ENCODE data around the gene CFAP97D1.
A peak's percentile ranks its signal among the peaks of the same experiment; 100 is the strongest.

The CFAP97D1 gene

GRCh38 chr17:43830510-43831140, 50.4 kb downstream of the CFAP97D1 start:
- peaks cover 25% of the 10 kb centered on the region for H3K27me3 ChIP-seq (ENCODE audit: insufficient read depth, poor library complexity, severe bottlenecking)
- no peak for TF ChIP-seq CTCF (IDR thresholded peaks at IDR 0.05; ENCODE audit: insufficient read depth, low read length)
- TF ChIP-seq GABPA (IDR thresholded peaks at IDR 0.05; ENCODE audit: low read depth) = no peak
- TF ChIP-seq SPI1 (IDR thresholded peaks at IDR 0.05; ENCODE audit: borderline replicate concordance, low read depth) = no peak
- no peak for TF ChIP-seq POLR2AphosphoS5 (IDR thresholded peaks at IDR 0.05; ENCODE audit: low read depth)
- TF ChIP-seq REST (IDR thresholded peaks at IDR 0.05; ENCODE audit: insufficient replicate concordance, low read depth) = no peak
- H3K27ac ChIP-seq (replicated peaks) = no peak overlapping the region
- DNase-seq (ENCODE audit: low read depth in 1 of 2, low spot score in 1 of 2) = no peak
- no peak overlapping the region for H3K4me3 ChIP-seq (replicated peaks; ENCODE audit: insufficient read depth, low read length)

- TF ChIP-seq REST (IDR thresholded peaks at IDR 0.05; ENCODE audit: insufficient replicate concordance, low read depth) (no peak), POLR2AphosphoS5 (IDR thresholded peaks at IDR 0.05; ENCODE audit: low read depth) (no peak), CTCF (IDR thresholded peaks at IDR 0.05; ENCODE audit: insufficient read depth, low read length) (no peak), GABPA (IDR thresholded peaks at IDR 0.05; ENCODE audit: low read depth) (no peak), SPI1 (IDR thresholded peaks at IDR 0.05; ENCODE audit: borderline replicate concordance, low read depth) (no peak)
- H3K27ac ChIP-seq (replicated peaks) = no peak overlapping the region
- H3K27me3 ChIP-seq (ENCODE audit: insufficient read depth, poor library complexity, severe bottlenecking) = peaks cover 25% of the 10 kb centered on the region
- DNase-seq (ENCODE audit: low read depth in 1 of 2, low spot score in 1 of 2) = no peak
- H3K4me3 ChIP-seq (replicated peaks; ENCODE audit: insufficient read depth, low read length) = no peak overlapping the region
Measured at GRCh38 chr17:43831633-43832032, 51.4 kb downstream of the CFAP97D1 start.

- peak in 1 of 2 experiments; percentile 33 for DNase-seq (ENCODE audit: low read depth in 1 of 2, low spot score in 1 of 2)
- Histone ChIP-seq H3K27me3 (ENCODE audit: insufficient read depth, poor library complexity, severe bottlenecking) (peaks cover 25% of the 10 kb centered on the region), H3K4me3 (replicated peaks; ENCODE audit: insufficient read depth, low read length) (peak overlapping the region; percentile 54), H3K27ac (replicated peaks) (no peak overlapping the region)
- TF ChIP-seq CTCF (IDR thresholded peaks at IDR 0.05; ENCODE audit: insufficient read depth, low read length) (no peak), REST (IDR thresholded peaks at IDR 0.05; ENCODE audit: insufficient replicate concordance, low read depth) (no peak), GABPA (IDR thresholded peaks at IDR 0.05; ENCODE audit: low read depth) (no peak), POLR2AphosphoS5 (IDR thresholded peaks at IDR 0.05; ENCODE audit: low read depth) (no peak), SPI1 (IDR thresholded peaks at IDR 0.05; ENCODE audit: borderline replicate concordance, low read depth) (no peak)
Measured at GRCh38 chr17:43832168-43832975, 52.1 kb downstream of the CFAP97D1 start.

Data from HL-60 (cell line).